Transverse colon (tissue), 3 donors: ENCODE results near the gene MCUR1.

Source experiments
- EP300 ChIP-seq: sonication (generic); formaldehyde crosslinking; IDR thresholded peaks from one replicate; pipeline ENCODE4 v1.6.1; 2017; ENCODE audit warnings: antibody characterized with exemption, low read depth
- POLR2A ChIP-seq: fragments of 450-650 bp; IDR thresholded peaks from one replicate; pipeline ENCODE4 v1.6.1; 2016; ENCODE audit warnings: antibody characterized with exemption, mild to moderate bottlenecking, moderate library complexity
- TF ChIP-seq, protein P1 (sequence below), 5 experiments: fragments of 200-600 bp in 3 of 5; fragments of 450-650 bp in 2 of 5; sonication (generic) in 3 of 5; IDR thresholded peaks; 1 replicate in 2 of 5; 2 replicates in 3 of 5; pipeline ENCODE4 v1.5.1; 2016 to 2017; ENCODE audit warnings: antibody characterized with exemption in 5 of 5, inconsistent platforms in 3 of 5, mild to moderate bottlenecking in 2 of 5, moderate library complexity in 1 of 5

DNA sequence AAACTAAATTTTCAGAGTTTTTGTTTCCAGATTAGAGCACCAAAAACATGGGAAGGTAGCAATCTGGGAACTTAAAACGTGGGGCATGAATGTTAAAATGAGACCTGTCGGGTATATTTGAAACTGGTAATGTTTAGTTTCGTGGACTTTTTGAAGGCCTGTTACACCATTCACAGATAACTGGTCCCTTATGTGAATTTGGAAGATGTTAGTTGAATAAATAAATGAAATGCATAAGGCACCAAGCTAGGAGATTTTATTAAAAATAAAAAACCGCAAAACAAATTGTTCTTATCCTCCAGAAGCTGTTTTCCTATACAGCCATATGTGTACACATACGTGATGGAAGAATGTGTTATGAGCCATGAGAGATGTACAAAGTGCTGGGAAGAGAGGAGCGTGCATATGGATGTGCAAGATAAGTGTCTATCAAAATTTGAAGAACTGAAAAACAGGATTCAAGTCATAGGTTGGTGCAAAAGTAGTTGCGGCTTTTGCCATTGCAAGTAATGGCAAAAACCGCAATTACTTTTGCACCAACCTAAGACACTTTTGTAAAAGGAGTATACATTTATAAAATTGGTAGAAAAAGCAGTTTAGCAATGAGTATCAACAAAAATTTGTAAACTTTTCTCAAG lies 700 bp upstream of the MCUR1 start:
- TF ChIP-seq, protein P1, sequence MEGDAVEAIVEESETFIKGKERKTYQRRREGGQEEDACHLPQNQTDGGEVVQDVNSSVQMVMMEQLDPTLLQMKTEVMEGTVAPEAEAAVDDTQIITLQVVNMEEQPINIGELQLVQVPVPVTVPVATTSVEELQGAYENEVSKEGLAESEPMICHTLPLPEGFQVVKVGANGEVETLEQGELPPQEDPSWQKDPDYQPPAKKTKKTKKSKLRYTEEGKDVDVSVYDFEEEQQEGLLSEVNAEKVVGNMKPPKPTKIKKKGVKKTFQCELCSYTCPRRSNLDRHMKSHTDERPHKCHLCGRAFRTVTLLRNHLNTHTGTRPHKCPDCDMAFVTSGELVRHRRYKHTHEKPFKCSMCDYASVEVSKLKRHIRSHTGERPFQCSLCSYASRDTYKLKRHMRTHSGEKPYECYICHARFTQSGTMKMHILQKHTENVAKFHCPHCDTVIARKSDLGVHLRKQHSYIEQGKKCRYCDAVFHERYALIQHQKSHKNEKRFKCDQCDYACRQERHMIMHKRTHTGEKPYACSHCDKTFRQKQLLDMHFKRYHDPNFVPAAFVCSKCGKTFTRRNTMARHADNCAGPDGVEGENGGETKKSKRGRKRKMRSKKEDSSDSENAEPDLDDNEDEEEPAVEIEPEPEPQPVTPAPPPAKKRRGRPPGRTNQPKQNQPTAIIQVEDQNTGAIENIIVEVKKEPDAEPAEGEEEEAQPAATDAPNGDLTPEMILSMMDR (IDR thresholded peaks at IDR 0.05): no peak
- TF ChIP-seq POLR2A (no peak), EP300 (no peak)
